Loucy (cell line): ENCODE measurements around the gene CD68.

ENCODE experiments used
- H2AFZ ChIP-seq: fragments of 200-600 bp; sonication (generic); 2 replicates; pipeline ENCODE4 v1.6.0; 2016; ENCODE audit warnings: antibody characterized with exemption, mild to moderate bottlenecking, low read length, moderate library complexity
- H3F3A ChIP-seq: fragments of 200-600 bp; 2 replicates; pipeline ENCODE4 v1.6.0; 2016; ENCODE audit warnings: antibody characterized with exemption, low read depth, mild to moderate bottlenecking
- H3K27me3 ChIP-seq: fragments of 200-600 bp; sonication (generic); 2 replicates; pipeline ENCODE4 v1.6.1; 2014; ENCODE audit warnings: low read length, mild to moderate bottlenecking; ENCODE audit not compliant: insufficient read depth, poor library complexity, severe bottlenecking
- H3K36me3 ChIP-seq: fragments of 200-600 bp; sonication (generic); 2 replicates; pipeline ENCODE4 v1.6.1; 2016; ENCODE audit warnings: low read length; ENCODE audit not compliant: insufficient read depth
- H3K4me1 ChIP-seq: fragments of 200-600 bp; sonication (generic); 2 replicates; pipeline ENCODE4 v1.5.1; 2014; ENCODE audit warnings: low read length, mild to moderate bottlenecking; ENCODE audit not compliant: insufficient read depth, poor library complexity, severe bottlenecking
- H3K4me2 ChIP-seq: fragments of 200-600 bp; sonication (generic); 2 replicates; pipeline ENCODE4 v1.6.0; 2014; ENCODE audit warnings: antibody characterized with exemption, low read length, low read depth, mild to moderate bottlenecking; ENCODE audit not compliant: poor library complexity, severe bottlenecking
- H3K4me3 ChIP-seq: fragments of 200-600 bp; sonication (generic); 2 replicates; pipeline ENCODE4 v1.5.1; 2014; ENCODE audit warnings: low read length, mild to moderate bottlenecking, mixed read lengths; ENCODE audit not compliant: poor library complexity, severe bottlenecking
- H3K79me2 ChIP-seq: fragments of 200-600 bp; sonication (generic); 2 replicates; pipeline ENCODE4 v1.6.1; 2014; ENCODE audit warnings: low read length; ENCODE audit not compliant: insufficient read depth
- H3K9ac ChIP-seq: fragments of 200-600 bp; sonication (generic); 2 replicates; pipeline ENCODE4 v1.6.0; 2014; ENCODE audit warnings: mild to moderate bottlenecking, low read depth, low read length, moderate library complexity; ENCODE audit not compliant: poor library complexity, severe bottlenecking
- H3K9me2 ChIP-seq: fragments of 200-600 bp; sonication (generic); replicated peaks from 2 replicates; pipeline ENCODE4 v1.6.1; 2016; ENCODE audit warnings: low read depth, low read length, mixed read lengths
- H3K9me3 ChIP-seq: fragments of 200-600 bp; sonication (generic); 2 replicates; pipeline ENCODE4 v1.6.1; 2014; ENCODE audit warnings: mild to moderate bottlenecking, antibody characterized with exemption, low read length, low read depth; ENCODE audit not compliant: insufficient read depth
- H4K20me1 ChIP-seq: fragments of 200-600 bp; sonication (generic); 2 replicates; pipeline ENCODE4 v1.6.0; 2014; ENCODE audit warnings: antibody characterized with exemption, low read length, mild to moderate bottlenecking; ENCODE audit not compliant: insufficient read depth, poor library complexity, severe bottlenecking
- EZH2phosphoT487 ChIP-seq: fragments of 200-600 bp; IDR thresholded peaks from 2 replicates; pipeline ENCODE4 v1.6.1; 2018; ENCODE audit warnings: antibody characterized with exemption, mild to moderate bottlenecking, moderate library complexity, borderline replicate concordance
- TF ChIP-seq, protein P1 (sequence below): fragments of 200-600 bp; sonication (generic); conservative IDR thresholded peaks from 2 replicates; pipeline ENCODE4 v1.5.1; 2014; ENCODE audit warnings: mild to moderate bottlenecking, antibody characterized with exemption, low read length

CD68 gene

DNA sequence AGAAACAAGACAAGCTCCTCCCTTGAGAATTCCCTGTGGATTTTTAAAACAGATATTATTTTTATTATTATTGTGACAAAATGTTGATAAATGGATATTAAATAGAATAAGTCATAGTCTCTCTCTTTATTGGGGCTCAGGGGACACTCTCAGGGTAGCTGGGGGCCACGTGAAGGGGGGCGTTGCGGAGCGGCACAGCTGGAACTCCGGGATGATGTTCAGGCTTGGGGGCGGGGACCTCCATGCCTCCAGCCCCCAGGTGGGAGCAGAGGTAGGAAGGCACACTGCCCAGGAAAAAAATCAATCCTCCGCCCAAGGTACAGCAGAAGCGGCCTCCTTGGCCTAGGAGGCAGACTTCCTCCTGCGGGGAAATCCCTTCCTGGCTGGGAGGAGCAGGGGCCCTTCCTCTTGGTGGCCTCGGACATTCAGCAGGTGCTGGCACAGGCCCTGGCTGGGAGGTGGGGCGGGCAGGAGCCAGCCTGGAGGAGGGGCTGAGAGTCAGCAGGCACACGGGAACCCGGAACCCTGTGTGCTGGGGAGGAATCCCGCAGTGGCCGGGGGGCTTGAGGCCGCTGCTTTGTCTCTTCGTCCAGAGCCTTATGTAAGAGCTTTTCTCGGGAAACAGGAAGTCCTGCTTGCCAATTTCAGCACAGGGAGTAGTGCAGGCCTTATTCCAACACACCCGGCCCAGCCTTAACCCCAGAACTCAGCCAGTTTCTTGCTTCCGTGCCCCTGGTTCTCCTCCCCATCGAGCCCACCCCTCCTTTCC is 21.5 kb upstream of the CD68 start:
- peaks cover 7% of the 10 kb centered on the region for H4K20me1 ChIP-seq
- H3K4me1 ChIP-seq, result peaks cover 5% of the 10 kb centered on the region
- H3K9ac ChIP-seq, result no peak overlapping the region
- H3K4me2 ChIP-seq, result no peak overlapping the region
- H3F3A ChIP-seq, result 0 out of 2 replicates have a peak, but pooled peaks cover 4% of the 10 kb centered on the region
- TF ChIP-seq, protein P1, sequence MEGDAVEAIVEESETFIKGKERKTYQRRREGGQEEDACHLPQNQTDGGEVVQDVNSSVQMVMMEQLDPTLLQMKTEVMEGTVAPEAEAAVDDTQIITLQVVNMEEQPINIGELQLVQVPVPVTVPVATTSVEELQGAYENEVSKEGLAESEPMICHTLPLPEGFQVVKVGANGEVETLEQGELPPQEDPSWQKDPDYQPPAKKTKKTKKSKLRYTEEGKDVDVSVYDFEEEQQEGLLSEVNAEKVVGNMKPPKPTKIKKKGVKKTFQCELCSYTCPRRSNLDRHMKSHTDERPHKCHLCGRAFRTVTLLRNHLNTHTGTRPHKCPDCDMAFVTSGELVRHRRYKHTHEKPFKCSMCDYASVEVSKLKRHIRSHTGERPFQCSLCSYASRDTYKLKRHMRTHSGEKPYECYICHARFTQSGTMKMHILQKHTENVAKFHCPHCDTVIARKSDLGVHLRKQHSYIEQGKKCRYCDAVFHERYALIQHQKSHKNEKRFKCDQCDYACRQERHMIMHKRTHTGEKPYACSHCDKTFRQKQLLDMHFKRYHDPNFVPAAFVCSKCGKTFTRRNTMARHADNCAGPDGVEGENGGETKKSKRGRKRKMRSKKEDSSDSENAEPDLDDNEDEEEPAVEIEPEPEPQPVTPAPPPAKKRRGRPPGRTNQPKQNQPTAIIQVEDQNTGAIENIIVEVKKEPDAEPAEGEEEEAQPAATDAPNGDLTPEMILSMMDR, result no peak
- TF ChIP-seq EZH2phosphoT487, result no peak
- H2AFZ ChIP-seq, result no peak overlapping the region
- H3K27me3 ChIP-seq, result no peaks in the 10 kb centered on the region
- H3K79me2 ChIP-seq, result peaks cover 12% of the 10 kb centered on the region
- no peaks in the 10 kb centered on the region for H3K9me2 ChIP-seq
- no peaks in the 10 kb centered on the region for H3K9me3 ChIP-seq
- H3K36me3 ChIP-seq, result no peaks in the 10 kb centered on the region
- no peak overlapping the region for H3K4me3 ChIP-seq

DNA sequence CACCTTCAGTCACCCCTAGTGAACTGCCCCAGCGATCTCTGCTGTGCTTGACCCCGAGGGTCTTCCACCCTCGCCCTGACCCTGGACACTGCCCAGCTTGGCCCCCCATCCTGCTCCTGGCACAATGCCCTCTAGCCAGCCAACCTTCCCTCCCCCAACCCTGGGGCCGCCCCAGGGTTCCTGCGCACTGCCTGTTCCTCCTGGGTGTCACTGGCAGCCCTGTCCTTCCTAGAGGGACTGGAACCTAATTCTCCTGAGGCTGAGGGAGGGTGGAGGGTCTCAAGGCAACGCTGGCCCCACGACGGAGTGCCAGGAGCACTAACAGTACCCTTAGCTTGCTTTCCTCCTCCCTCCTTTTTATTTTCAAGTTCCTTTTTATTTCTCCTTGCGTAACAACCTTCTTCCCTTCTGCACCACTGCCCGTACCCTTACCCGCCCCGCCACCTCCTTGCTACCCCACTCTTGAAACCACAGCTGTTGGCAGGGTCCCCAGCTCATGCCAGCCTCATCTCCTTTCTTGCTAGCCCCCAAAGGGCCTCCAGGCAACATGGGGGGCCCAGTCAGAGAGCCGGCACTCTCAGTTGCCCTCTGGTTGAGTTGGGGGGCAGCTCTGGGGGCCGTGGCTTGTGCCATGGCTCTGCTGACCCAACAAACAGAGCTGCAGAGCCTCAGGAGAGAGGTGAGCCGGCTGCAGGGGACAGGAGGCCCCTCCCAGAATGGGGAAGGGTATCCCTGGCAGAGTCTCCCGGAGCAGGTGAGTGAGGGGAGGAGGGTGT is 20.7 kb upstream of the CD68 start, which contains the start of gene TNFSF13:
TSS of gene TNFSF13 (plus strand) at position 207 of the 776 bp plus-strand sequence. CDS start at position 497, 290 bp downstream.
- no peak for TF ChIP-seq EZH2phosphoT487
- TF ChIP-seq, protein P1, result no peak
- 0 out of 2 replicates have a peak, but pooled peaks cover 4% of the 10 kb centered on the region for H3F3A ChIP-seq
- H2AFZ ChIP-seq, result no peak within 1 kb of the TSS
- no peak within 1 kb of the TSS for H3K9ac ChIP-seq
- H3K9me3 ChIP-seq, result no peaks in the 10 kb centered on the region
- H3K4me3 ChIP-seq, result no peak within 1 kb of the TSS
- no peak within 1 kb of the TSS for H3K4me2 ChIP-seq
- no peaks in the 10 kb centered on the region for H3K27me3 ChIP-seq
- H4K20me1 ChIP-seq, result peaks cover 7% of the 10 kb centered on the region
- no peaks in the 10 kb centered on the region for H3K36me3 ChIP-seq
- no peaks in the 10 kb centered on the region for H3K9me2 ChIP-seq
- peaks cover 20% of the 10 kb centered on the region for H3K79me2 ChIP-seq
- H3K4me1 ChIP-seq, result peaks cover 7% of the 10 kb centered on the region

DNA sequence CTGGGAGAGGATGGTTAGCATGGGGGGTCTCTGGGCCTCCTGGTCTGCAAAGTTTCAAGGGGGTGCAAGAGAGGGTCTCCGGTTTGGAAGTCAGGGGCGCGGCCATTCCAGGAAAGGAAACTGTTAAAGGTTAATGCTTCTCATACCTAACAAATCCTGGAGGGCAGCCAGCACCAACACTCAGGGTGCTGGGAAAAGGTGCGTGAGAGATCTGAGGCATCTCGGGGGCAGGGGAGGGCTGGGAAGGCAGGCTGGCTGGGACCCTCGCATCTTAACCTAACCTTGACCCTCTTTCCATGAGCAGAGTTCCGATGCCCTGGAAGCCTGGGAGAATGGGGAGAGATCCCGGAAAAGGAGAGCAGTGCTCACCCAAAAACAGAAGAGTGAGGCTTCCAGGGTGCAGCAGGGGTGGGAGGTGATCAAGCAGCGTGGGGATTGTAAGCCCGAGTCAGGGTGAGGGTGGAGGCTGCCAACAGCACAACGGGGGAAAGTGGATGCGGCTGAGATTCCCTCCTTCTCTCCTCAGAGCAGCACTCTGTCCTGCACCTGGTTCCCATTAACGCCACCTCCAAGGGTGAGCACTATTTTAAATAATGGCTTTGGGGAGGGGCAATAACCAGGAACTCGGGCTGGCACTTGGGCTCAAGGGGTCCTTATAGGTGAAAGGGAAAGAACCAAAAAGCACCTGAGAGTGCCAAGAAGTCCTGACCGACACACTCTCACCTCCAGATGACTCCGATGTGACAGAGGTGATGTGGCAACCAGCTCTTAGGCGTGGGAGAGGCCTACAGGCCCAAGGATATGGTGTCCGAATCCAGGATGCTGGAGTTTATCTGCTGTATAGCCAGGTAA is 19.9 kb upstream of the CD68 start:
- Histone ChIP-seq H3K9ac (peak overlapping the region; percentile 55), H3K4me3 (no peak overlapping the region), H3K9me3 (no peaks in the 10 kb centered on the region), H2AFZ (no peak overlapping the region), H4K20me1 (peaks cover 10% of the 10 kb centered on the region), H3K79me2 (peaks cover 28% of the 10 kb centered on the region), H3K9me2 (no peaks in the 10 kb centered on the region), H3K4me1 (peaks cover 12% of the 10 kb centered on the region), H3K36me3 (peaks cover 2% of the 10 kb centered on the region; the same call in 1 of the 2 replicates), H3K27me3 (no peaks in the 10 kb centered on the region), H3K4me2 (no peak overlapping the region), H3F3A (0 out of 2 replicates have a peak, but pooled peaks cover 4% of the 10 kb centered on the region)
- TF ChIP-seq EZH2phosphoT487, result no peak
- TF ChIP-seq, protein P1, result no peak
